HepG2 (cell line): Measurements from ENCODE around the gene REM2. TPM values are rescaled to one million over a fixed set of nuclear protein-coding genes. Genes with fewer than 3 reads are reported as not detected.

Experiments
- AGO2 ChIP-seq: fragments of 200-400 bp; formaldehyde crosslinking; optimal IDR thresholded peaks from 2 replicates; pipeline ENCODE3; 2017; ENCODE audit warnings: mild to moderate bottlenecking, low read depth, low read length, moderate library complexity
- EP300 ChIP-seq, 3 experiments: sonication (generic) in 1 of 3; formaldehyde crosslinking in 1 of 3; IDR thresholded peaks; 2 replicates each; pipeline versions ENCODE4 v1.5.1 to v1.6.1; 2011 to 2020; ENCODE audit warnings: low read depth in 2 of 3, low read length in 2 of 3, borderline replicate concordance in 1 of 3, improper control_type of control experiment in 1 of 3, mild to moderate bottlenecking in 1 of 3, missing genetic modification reagents in 1 of 3, moderate library complexity in 1 of 3
- FOXM1 ChIP-seq: sonication (generic); formaldehyde crosslinking; IDR thresholded peaks from 2 replicates; pipeline ENCODE4 v1.5.0; 2020; ENCODE audit warnings: missing genetic modification reagents
- IRF9 ChIP-seq: sonication (generic); formaldehyde crosslinking; IDR thresholded peaks from 2 replicates; pipeline ENCODE4 v1.8.0; 2022; ENCODE audit warnings: missing genetic modification reagents, mild to moderate bottlenecking, borderline replicate concordance
- KDM1A ChIP-seq: IDR thresholded peaks from 2 replicates; pipeline ENCODE4 v1.6.1; 2016; ENCODE audit warnings: missing compliant biosample characterization
- KLF15 ChIP-seq: sonication (generic); formaldehyde crosslinking; IDR thresholded peaks from 2 replicates; pipeline ENCODE4 v1.8.1; 2023; ENCODE audit warnings: borderline replicate concordance, mild to moderate bottlenecking, inconsistent platforms, missing genetic modification reagents, mixed read lengths
- RORA ChIP-seq: sonication (generic); formaldehyde crosslinking; IDR thresholded peaks from 2 replicates; pipeline ENCODE4 v1.5.0; 2020; ENCODE audit warnings: mild to moderate bottlenecking, missing genetic modification reagents, moderate library complexity
- RXRB ChIP-seq: IDR thresholded peaks from 2 replicates; pipeline ENCODE4 v1.6.1; 2016; ENCODE audit warnings: borderline replicate concordance, missing genetic modification reagents, missing compliant biosample characterization
- SMAD9 ChIP-seq: sonication (generic); formaldehyde crosslinking; IDR thresholded peaks from 2 replicates; pipeline ENCODE4 v1.5.1; 2020; ENCODE audit warnings: mild to moderate bottlenecking, missing genetic modification reagents
- THAP8 ChIP-seq: sonication (generic); formaldehyde crosslinking; IDR thresholded peaks from 2 replicates; pipeline ENCODE4 v1.5.1; 2020; ENCODE audit warnings: missing genetic modification reagents, mild to moderate bottlenecking, borderline replicate concordance
- ZBED4 ChIP-seq: sonication (generic); formaldehyde crosslinking; IDR thresholded peaks from 2 replicates; pipeline ENCODE4 v1.4.0; 2020; ENCODE audit warnings: missing genetic modification reagents, borderline replicate concordance
- ZMYM2 ChIP-seq: sonication (generic); formaldehyde crosslinking; IDR thresholded peaks from 2 replicates; pipeline ENCODE4 v1.8.0; 2022; ENCODE audit warnings: mild to moderate bottlenecking, missing genetic modification reagents
- ZNF20 ChIP-seq: sonication (generic); formaldehyde crosslinking; IDR thresholded peaks from 2 replicates; pipeline ENCODE4 v1.4.0; 2020; ENCODE audit warnings: mild to moderate bottlenecking, moderate library complexity, missing genetic modification reagents
- ZNF251 ChIP-seq: sonication (generic); formaldehyde crosslinking; IDR thresholded peaks from 2 replicates; pipeline ENCODE4 v1.9.0; 2021; ENCODE audit warnings: mild to moderate bottlenecking, missing genetic modification reagents
- ZNF33A ChIP-seq: sonication (generic); formaldehyde crosslinking; IDR thresholded peaks from 2 replicates; pipeline ENCODE4 v1.5.1; 2020; ENCODE audit warnings: missing genetic modification reagents, mild to moderate bottlenecking, moderate library complexity, borderline replicate concordance
- ZNF367 ChIP-seq: sonication (generic); formaldehyde crosslinking; IDR thresholded peaks from 2 replicates; pipeline ENCODE4 v1.4.0; 2020; ENCODE audit warnings: missing genetic modification reagents, borderline replicate concordance
- ZNF605 ChIP-seq: sonication (generic); formaldehyde crosslinking; IDR thresholded peaks from 2 replicates; pipeline ENCODE4 v1.8.0; 2022; ENCODE audit warnings: mild to moderate bottlenecking, missing genetic modification reagents
- ZNF672 ChIP-seq: sonication (generic); formaldehyde crosslinking; IDR thresholded peaks from 2 replicates; pipeline ENCODE4 v1.8.1; 2022; ENCODE audit warnings: missing genetic modification reagents
- ZZZ3 ChIP-seq: sonication (generic); formaldehyde crosslinking; IDR thresholded peaks from 2 replicates; pipeline ENCODE4 v1.4.0; 2020; ENCODE audit warnings: missing genetic modification reagents, mild to moderate bottlenecking, borderline replicate concordance
- polyA plus RNA-seq, 8 experiments: library from polyadenylated mRNA; depleted of rRNA in 3 of 8; stranded (reverse) in 7 of 8; unstranded in 1 of 8; fragments of >200 nt; fragmentation: Illumina TruSeq in 4 of 8; extraction: Trizol in 4 of 8; gene quantifications; 2 replicates each; pipeline versions ENCODE4 v1.2.1 to v1.2.3, GENCODE V29; 2011 to 2016; ENCODE audit warnings: low read depth in 4 of 8, missing spikeins in 1 of 8, mixed read lengths in 1 of 8; ENCODE audit not compliant: insufficient read depth in 1 of 8
- total RNA-seq, 5 experiments: library from RNA; depleted of rRNA; stranded (reverse); fragments of >200 nt; fragmentation: Illumina TruSeq; extraction: Trizol; gene quantifications; 2 replicates each; pipeline ENCODE4 v1.2.3, GENCODE V29; 2016; ENCODE audit warnings: low read depth in 1 of 5

The REM2 gene
- total and polyA plus RNA-seq, 2 of the 13 experiments (the other 11 are each of a cell fraction or from before 2014, with no cell fraction given): 0.20 TPM; not detected in 1

GRCh38 chr14:22871224-22872032 lies 11.6 kb upstream of the REM2 start, which contains the start of gene LRP10 (continued):
- TF ChIP-seq THAP8 (CRISPR knock-in tag) (peak; percentile 96), ZNF672 (CRISPR knock-in tag) (no peak), EP300 (IDR thresholded peaks at IDR 0.05; ENCODE audit: low read depth in 2 of 2, low read length in 2 of 2) (peak in 1 of 2 experiments; percentile 86; a peak in 2 of 4 replicates), EP300 (CRISPR knock-in tag; IDR thresholded peaks at IDR 0.05; ENCODE audit: borderline replicate concordance) (peak; percentile 86), ZMYM2 (CRISPR knock-in tag) (no peak; the same call in 1 of the 2 replicates), IRF9 (CRISPR knock-in tag) (peak; percentile 97), KDM1A (CRISPR knock-in tag) (peak; percentile 73), RXRB (CRISPR knock-in tag) (peak; percentile 81), RORA (CRISPR knock-in tag) (no peak), KLF15 (CRISPR knock-in tag) (peak; percentile 54; the same call in 1 of the 2 replicates), ZNF367 (CRISPR knock-in tag) (peak; percentile 93), FOXM1 (CRISPR knock-in tag) (peak; percentile 51; the same call in 1 of the 2 replicates), ZZZ3 (CRISPR knock-in tag) (peak; percentile 87; the same call in 1 of the 2 replicates), SMAD9 (CRISPR knock-in tag) (peak; percentile 92; the same call in 1 of the 2 replicates), ZBED4 (CRISPR knock-in tag) (peak; percentile 98), AGO2 (peak; percentile 88), ZNF251 (CRISPR knock-in tag) (peak; percentile 82; the same call in 1 of the 2 replicates), ZNF33A (peak; percentile 99; the same call in 1 of the 2 replicates), ZNF20 (peak; percentile 82; the same call in 1 of the 2 replicates), ZNF605 (CRISPR knock-in tag) (peak; percentile 94)
